ENCODE results near the gene MEGF9. TPM values are rescaled to one million over a fixed set of nuclear protein-coding genes. Genes with fewer than 3 reads are reported as not detected.
A peak's percentile ranks its signal among the peaks of the same experiment; 100 is the strongest.

The MEGF9 gene
- polyA plus RNA-seq, 1 of the 3 experiments (the other 2 are of a cell fraction) = 1.8 TPM

- no peak for TF ChIP-seq IRF3 (IDR thresholded peaks at IDR 0.05; ENCODE audit: low read depth, low read length)
These were observed 102.6 kb downstream of the MEGF9 start (continued) for GRCh38 chr9:120611690-120612068.

GRCh38 chr9:120610975-120611689 lies 103.1 kb downstream of the MEGF9 start:
- peaks cover 7 to 15% of the 10 kb centered on the region in 2 experiments for H3K36me3 ChIP-seq (replicated peaks in 1 of 2; ENCODE audit: control insufficient read depth in 1 of 2, insufficient read depth in 2 of 2, low read length in 1 of 2)
- 0 out of 4 replicates have a peak overlapping the region, but pooled peaks of 1 of the 2 experiments have one; percentile 9 for H3K4me3 ChIP-seq (ENCODE audit: low read depth in 2 of 2, low read length in 1 of 2)
- no peak overlapping the region for H3K4me2 ChIP-seq
- H3K9me2 ChIP-seq = no peaks in the 10 kb centered on the region
- no peak overlapping the region for H2AFZ ChIP-seq (ENCODE audit: low read depth)
- no peaks in the 10 kb centered on the region for H4K20me1 ChIP-seq (ENCODE audit: insufficient read depth)
- H3K9ac ChIP-seq = no peak overlapping the region
- H3K4me1 ChIP-seq (ENCODE audit: control insufficient read depth in 1 of 2, insufficient read depth in 2 of 2, low read depth in 1 of 2, low read length in 1 of 2) = peaks cover 0 to 4% of the 10 kb centered on the region in 2 experiments; a peak in 1 of 4 replicates
- POLR2A ChIA-PET = interaction anchor here (0.6 kb wide), 1 partner anchor 210 kb away, joined by 3 read pairs; no protein-coding TSS in a partner anchor
- no peak for DNase-seq
- H3K27ac ChIP-seq (ENCODE audit: low read depth in 2 of 2, low read length in 1 of 2) = no peak overlapping the region
- H3K27me3 ChIP-seq (ENCODE audit: insufficient read depth) = no peaks in the 10 kb centered on the region
- CTCF ChIA-PET = interaction anchor here (0.8 to 2.7 kb wide), 7 partner anchors 9 to 262 kb away, joined by 3 to 13 read pairs (median 4); no protein-coding TSS in a partner anchor
- no peak for TF ChIP-seq GABPA (IDR thresholded peaks at IDR 0.05; ENCODE audit: low read depth)
- TF ChIP-seq CTCF (IDR thresholded peaks at IDR 0.05) = peak; percentile 34; the same call in 1 of the 2 replicates
- TF ChIP-seq GATA2 (CRISPR knock-in tag; IDR thresholded peaks at IDR 0.05) = no peak
- peak; percentile 49 for TF ChIP-seq RAD21 (IDR thresholded peaks at IDR 0.05; ENCODE audit: low read length)
- no peak for TF ChIP-seq TCF12 (IDR thresholded peaks at IDR 0.05)
- 0 out of 2 replicates have a peak, but pooled peaks cover 3% of the 10 kb centered on the region for H3K9me3 ChIP-seq
- H3F3A ChIP-seq (replicated peaks; ENCODE audit: insufficient read depth) = peaks cover 13% of the 10 kb centered on the region
- H3K79me2 ChIP-seq (ENCODE audit: insufficient read depth) = no peaks in the 10 kb centered on the region

GRCh38 chr9:120609636-120610035 lies 104.6 kb downstream of the MEGF9 start:
- Histone ChIP-seq H3K9me3 (0 out of 2 replicates have a peak, but pooled peaks cover 3% of the 10 kb centered on the region), H2AFZ (ENCODE audit: low read depth) (no peak overlapping the region), H3K4me1 (ENCODE audit: control insufficient read depth in 1 of 2, insufficient read depth in 2 of 2, low read depth in 1 of 2, low read length in 1 of 2) (peaks cover 0 to 4% of the 10 kb centered on the region in 2 experiments; a peak in 1 of 4 replicates), H3K9ac (no peak overlapping the region), H3K4me2 (no peak overlapping the region), H3K27ac (ENCODE audit: low read depth in 2 of 2, low read length in 1 of 2) (no peak overlapping the region), H3K4me3 (ENCODE audit: low read depth in 2 of 2, low read length in 1 of 2) (no peak overlapping the region), H3K79me2 (ENCODE audit: insufficient read depth) (no peaks in the 10 kb centered on the region), H4K20me1 (ENCODE audit: insufficient read depth) (no peaks in the 10 kb centered on the region), H3K36me3 (replicated peaks in 1 of 2; ENCODE audit: control insufficient read depth in 1 of 2, insufficient read depth in 2 of 2, low read length in 1 of 2) (peaks cover 12 to 27% of the 10 kb centered on the region in 2 experiments), H3K9me2 (no peaks in the 10 kb centered on the region), H3K27me3 (ENCODE audit: insufficient read depth) (no peaks in the 10 kb centered on the region), H3F3A (replicated peaks; ENCODE audit: insufficient read depth) (peaks cover 13% of the 10 kb centered on the region)
- no peak for DNase-seq
- POLR2A ChIA-PET = no interaction called here
- CTCF ChIA-PET = interaction anchor here (0.8 to 2.7 kb wide), 3 partner anchors 8 to 133 kb away, joined by 3 to 13 read pairs (median 4); no protein-coding TSS in a partner anchor
- 83% methylated on average over 2 of the region's 2 CpGs for WGBS (ENCODE audit: low lambda C conversion rate)
- no peak for TF ChIP-seq MXI1 (IDR thresholded peaks at IDR 0.05; ENCODE audit: low read depth, low read length)
- no peak for TF ChIP-seq FOXJ3 (CRISPR knock-in tag; IDR thresholded peaks at IDR 0.05)
- TF ChIP-seq CTCF (IDR thresholded peaks at IDR 0.05) = no peak
- no peak for TF ChIP-seq USF1 (IDR thresholded peaks at IDR 0.05; ENCODE audit: borderline replicate concordance, low read depth)
- no peak for TF ChIP-seq TCF12 (IDR thresholded peaks at IDR 0.05)
- no peak for TF ChIP-seq USF2 (IDR thresholded peaks at IDR 0.05; ENCODE audit: borderline replicate concordance, low read depth, low read length)
- no peak for TF ChIP-seq EZH2phosphoT487 (IDR thresholded peaks at IDR 0.05; ENCODE audit: borderline replicate concordance, low read depth)
- no peak for TF ChIP-seq NFIC (IDR thresholded peaks at IDR 0.05; ENCODE audit: borderline replicate concordance)
- TF ChIP-seq TEAD4 (IDR thresholded peaks at IDR 0.05; ENCODE audit: borderline replicate concordance, insufficient read depth) = no peak
- TF ChIP-seq EP300 (IDR thresholded peaks at IDR 0.05; ENCODE audit: borderline replicate concordance in 1 of 2, low read depth in 1 of 2, low read length in 1 of 2) = no peak

All from SK-N-SH (cell line).